ENCODE measurements around the gene ADD2.
"Not testable (repeated sequence)": the region's sequence is repeated elsewhere in the genome, so short reads cannot be mapped to it uniquely, and the experiment has no call there.

The ADD2 gene

DNA sequence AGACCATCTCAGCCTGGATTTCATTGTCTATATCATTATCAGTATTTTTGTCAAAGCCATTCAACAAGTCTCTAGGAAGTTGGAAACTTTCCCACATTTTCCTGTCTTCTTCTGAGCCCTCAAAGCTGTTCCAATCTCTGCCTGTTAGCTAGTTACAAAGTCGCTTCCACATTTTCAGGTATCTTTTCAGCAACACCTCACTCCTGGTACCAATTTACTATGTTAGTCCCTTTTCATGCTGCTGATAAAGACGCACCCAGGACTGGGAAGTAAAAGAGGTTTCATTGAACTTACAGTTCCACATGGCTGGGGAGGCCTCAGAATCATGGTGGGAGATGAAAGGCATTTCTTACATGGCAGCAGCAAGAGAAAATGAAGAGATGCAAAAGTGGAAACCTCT lies 31.7 kb upstream of the ADD2 start:
- DNase-seq (ENCODE audit: extremely low read depth, insufficient read length), result no peak
- H3K27me3 ChIP-seq (replicated peaks; ENCODE audit: control insufficient read depth, insufficient read depth, low read length), result no peaks in the 10 kb centered on the region; the same call in none of the 2 replicates
- no peak overlapping the region for H3K4me3 ChIP-seq (replicated peaks; ENCODE audit: low read depth, low read length)
- no peaks in the 10 kb centered on the region for H3K36me3 ChIP-seq (ENCODE audit: control insufficient read depth, insufficient read depth, low read length)
- TF ChIP-seq, protein P1, sequence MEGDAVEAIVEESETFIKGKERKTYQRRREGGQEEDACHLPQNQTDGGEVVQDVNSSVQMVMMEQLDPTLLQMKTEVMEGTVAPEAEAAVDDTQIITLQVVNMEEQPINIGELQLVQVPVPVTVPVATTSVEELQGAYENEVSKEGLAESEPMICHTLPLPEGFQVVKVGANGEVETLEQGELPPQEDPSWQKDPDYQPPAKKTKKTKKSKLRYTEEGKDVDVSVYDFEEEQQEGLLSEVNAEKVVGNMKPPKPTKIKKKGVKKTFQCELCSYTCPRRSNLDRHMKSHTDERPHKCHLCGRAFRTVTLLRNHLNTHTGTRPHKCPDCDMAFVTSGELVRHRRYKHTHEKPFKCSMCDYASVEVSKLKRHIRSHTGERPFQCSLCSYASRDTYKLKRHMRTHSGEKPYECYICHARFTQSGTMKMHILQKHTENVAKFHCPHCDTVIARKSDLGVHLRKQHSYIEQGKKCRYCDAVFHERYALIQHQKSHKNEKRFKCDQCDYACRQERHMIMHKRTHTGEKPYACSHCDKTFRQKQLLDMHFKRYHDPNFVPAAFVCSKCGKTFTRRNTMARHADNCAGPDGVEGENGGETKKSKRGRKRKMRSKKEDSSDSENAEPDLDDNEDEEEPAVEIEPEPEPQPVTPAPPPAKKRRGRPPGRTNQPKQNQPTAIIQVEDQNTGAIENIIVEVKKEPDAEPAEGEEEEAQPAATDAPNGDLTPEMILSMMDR (IDR thresholded peaks at IDR 0.05; ENCODE audit: insufficient read depth, low read length, poor library complexity, severe bottlenecking), result no peak

GRCh38 chr2:70797996-70798395 lies 30.0 kb upstream of the ADD2 start:
- not testable (repeated sequence) for H3K36me3 ChIP-seq (ENCODE audit: control insufficient read depth, insufficient read depth, low read length); DNase-seq (ENCODE audit: extremely low read depth, insufficient read length); H3K27me3 ChIP-seq (replicated peaks; ENCODE audit: control insufficient read depth, insufficient read depth, low read length); H3K4me3 ChIP-seq (replicated peaks; ENCODE audit: low read depth, low read length)

- no peak overlapping the region for H3K4me3 ChIP-seq (replicated peaks; ENCODE audit: low read depth, low read length)
- TF ChIP-seq, protein P1 (IDR thresholded peaks at IDR 0.05; ENCODE audit: insufficient read depth, low read length, poor library complexity, severe bottlenecking), result no peak
- no peaks in the 10 kb centered on the region; the same call in 1 of the 2 replicates for H3K27me3 ChIP-seq (replicated peaks; ENCODE audit: control insufficient read depth, insufficient read depth, low read length)
- H3K36me3 ChIP-seq (ENCODE audit: control insufficient read depth, insufficient read depth, low read length), result no peaks in the 10 kb centered on the region
- no peak for DNase-seq (ENCODE audit: extremely low read depth, insufficient read length)
These were observed 29.5 kb upstream of the ADD2 start for GRCh38 chr2:70797506-70797905.

DNA sequence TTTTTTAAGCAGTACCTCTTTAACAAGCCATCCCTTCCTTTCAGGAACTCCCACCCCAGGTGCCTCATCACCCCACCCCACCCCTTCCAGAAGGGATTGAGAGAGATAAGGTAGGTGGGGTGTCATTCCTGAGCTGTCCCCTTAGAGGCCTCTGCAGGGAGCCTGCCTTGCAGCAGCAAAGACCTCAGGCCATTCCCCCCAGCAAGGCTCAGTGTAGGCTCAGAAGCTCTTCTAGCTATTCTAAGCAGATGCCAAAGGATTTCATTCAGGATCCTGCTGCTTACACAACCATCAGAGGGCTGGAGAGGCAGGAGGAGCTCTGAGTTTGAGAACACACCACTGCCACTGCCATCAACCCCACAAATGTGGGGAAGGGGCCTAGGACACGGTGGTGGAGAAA lies 28.3 kb upstream of the ADD2 start:
- no peaks in the 10 kb centered on the region; the same call in 1 of the 2 replicates for H3K27me3 ChIP-seq (replicated peaks; ENCODE audit: control insufficient read depth, insufficient read depth, low read length)
- no peak overlapping the region for H3K4me3 ChIP-seq (replicated peaks; ENCODE audit: low read depth, low read length)
- no peak for DNase-seq (ENCODE audit: extremely low read depth, insufficient read length)
- TF ChIP-seq, protein P1 (IDR thresholded peaks at IDR 0.05; ENCODE audit: insufficient read depth, low read length, poor library complexity, severe bottlenecking), result no peak
- H3K36me3 ChIP-seq (ENCODE audit: control insufficient read depth, insufficient read depth, low read length), result no peaks in the 10 kb centered on the region

- H3K27me3 ChIP-seq (replicated peaks; ENCODE audit: control insufficient read depth, insufficient read depth, low read length), result no peaks in the 10 kb centered on the region; the same call in 1 of the 2 replicates
- DNase-seq (ENCODE audit: extremely low read depth, insufficient read length), result no peak
- TF ChIP-seq, protein P1 (IDR thresholded peaks at IDR 0.05; ENCODE audit: insufficient read depth, low read length, poor library complexity, severe bottlenecking), result no peak
- H3K4me3 ChIP-seq (replicated peaks; ENCODE audit: low read depth, low read length), result no peak overlapping the region
- H3K36me3 ChIP-seq (ENCODE audit: control insufficient read depth, insufficient read depth, low read length), result no peaks in the 10 kb centered on the region
These were observed 27.4 kb upstream of the ADD2 start for GRCh38 chr2:70795164-70795995.

DNA sequence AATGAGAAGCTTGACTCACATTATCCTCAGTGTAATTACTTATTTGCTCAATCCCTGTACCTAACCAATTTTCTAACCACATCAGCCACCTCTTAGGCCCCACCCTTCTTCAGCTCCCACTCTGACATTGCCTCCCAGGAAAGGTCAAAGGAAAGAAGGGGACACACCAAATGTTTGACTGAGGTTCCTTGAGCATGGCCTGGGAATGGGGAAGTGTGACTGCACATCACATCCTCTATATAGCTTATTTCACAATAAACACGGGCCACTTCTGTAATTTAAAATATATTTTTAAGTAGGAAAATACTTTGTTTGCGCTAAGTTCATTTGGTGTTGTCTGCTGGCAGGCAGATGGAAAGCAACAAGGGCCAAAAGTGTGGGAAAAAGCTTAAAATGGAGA lies 25.4 kb upstream of the ADD2 start:
- TF ChIP-seq, protein P1 (IDR thresholded peaks at IDR 0.05; ENCODE audit: insufficient read depth, low read length, poor library complexity, severe bottlenecking), result no peak
- Histone ChIP-seq H3K36me3 (ENCODE audit: control insufficient read depth, insufficient read depth, low read length) (no peaks in the 10 kb centered on the region), H3K4me3 (replicated peaks; ENCODE audit: low read depth, low read length) (no peak overlapping the region), H3K27me3 (replicated peaks; ENCODE audit: control insufficient read depth, insufficient read depth, low read length) (no peaks in the 10 kb centered on the region; the same call in 1 of the 2 replicates)
- no peak for DNase-seq (ENCODE audit: extremely low read depth, insufficient read length)

Data from GM06990 (cell line).